Activated naive CD4-positive, alpha-beta T cell treated with anti-CD3 and anti-CD28 coated beads, Interleukin-2, amount 50 U/mL, for 16 hours (primary cell): ENCODE data around the gene ICA1.
"Not testable (repeated sequence)": the region's sequence is repeated elsewhere in the genome, so short reads cannot be mapped to it uniquely, and the experiment has no call there.

Experiments used
- DNase-seq: peaks from one replicate; pipeline ENCODE4 v3.0.0-alpha.2; 2020

Gene ICA1

GRCh38 chr7:8260871-8261694 is 884 bp downstream of the ICA1 start:
- DNase-seq: no peak

- DNase-seq: no peak
These were observed 2.3 kb downstream of the ICA1 start for GRCh38 chr7:8259586-8260222.

GRCh38 chr7:8258734-8259133 is 3.2 kb downstream of the ICA1 start:
- DNase-seq: no peak

- no peak for DNase-seq
These were observed 3.8 kb downstream of the ICA1 start for GRCh38 chr7:8258166-8258565.

GRCh38 chr7:8255680-8256655 is 6.0 kb downstream of the ICA1 start:
- DNase-seq: no peak

DNA sequence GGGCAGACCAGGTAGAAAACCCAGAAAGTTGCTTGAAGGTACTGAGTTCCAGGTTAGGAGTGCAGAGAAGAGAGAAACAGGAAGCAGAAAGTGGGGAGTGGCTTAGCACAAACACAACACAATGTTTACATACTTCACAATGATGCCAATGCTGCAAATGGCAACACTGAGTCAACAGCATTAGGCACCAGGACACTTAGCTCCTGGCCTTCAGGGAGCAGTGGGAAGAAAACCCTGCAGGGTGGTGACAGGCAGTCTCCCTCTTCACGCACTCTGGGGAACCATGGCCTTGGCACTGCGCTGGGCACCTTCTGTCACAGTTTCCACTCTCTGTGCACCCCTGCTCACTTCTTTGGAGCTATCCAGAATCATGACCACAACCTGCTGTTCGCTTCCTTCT is 7.3 kb downstream of the ICA1 start:
- DNase-seq: no peak

DNA sequence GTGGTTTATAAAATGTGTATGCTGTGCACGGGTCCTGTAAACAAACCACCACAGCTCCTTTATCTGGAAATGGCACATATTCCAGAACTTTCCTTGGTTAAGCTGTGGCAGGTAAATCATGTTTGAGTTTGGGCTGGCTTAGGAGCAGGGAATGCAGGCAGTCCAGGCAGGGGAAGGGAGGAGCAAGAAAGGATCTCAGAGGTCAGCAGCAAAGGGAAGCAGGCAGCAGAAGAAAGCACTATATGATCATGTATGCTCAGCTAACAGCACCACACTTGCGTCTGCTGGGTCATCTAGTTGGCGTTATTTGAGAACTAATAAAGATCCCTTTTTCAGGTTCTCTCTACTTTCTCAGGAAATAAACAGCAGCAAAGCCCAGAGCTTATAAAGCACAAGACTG is 7.8 kb downstream of the ICA1 start:
- DNase-seq: no peak

DNA sequence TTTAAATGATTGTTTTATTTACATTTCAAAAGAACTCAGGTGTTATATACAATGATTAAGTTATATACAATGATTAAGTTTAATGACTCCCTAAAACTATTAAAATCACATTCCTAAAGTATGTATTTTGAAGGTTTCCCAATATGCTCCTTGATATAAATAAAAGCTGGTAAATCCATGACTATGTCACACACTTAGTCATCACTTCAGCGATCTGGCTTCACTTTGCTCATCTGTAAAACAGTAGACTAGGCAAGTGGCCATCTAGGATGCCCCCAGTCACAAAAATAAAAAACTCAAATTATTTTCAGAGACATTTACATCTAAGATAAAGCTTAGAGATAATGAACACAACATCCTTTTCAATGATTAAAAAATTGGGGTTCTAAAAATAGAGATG is 10.8 kb downstream of the ICA1 start:
- DNase-seq: no peak

GRCh38 chr7:8250547-8250946 is 11.4 kb downstream of the ICA1 start:
- no peak for DNase-seq

DNA sequence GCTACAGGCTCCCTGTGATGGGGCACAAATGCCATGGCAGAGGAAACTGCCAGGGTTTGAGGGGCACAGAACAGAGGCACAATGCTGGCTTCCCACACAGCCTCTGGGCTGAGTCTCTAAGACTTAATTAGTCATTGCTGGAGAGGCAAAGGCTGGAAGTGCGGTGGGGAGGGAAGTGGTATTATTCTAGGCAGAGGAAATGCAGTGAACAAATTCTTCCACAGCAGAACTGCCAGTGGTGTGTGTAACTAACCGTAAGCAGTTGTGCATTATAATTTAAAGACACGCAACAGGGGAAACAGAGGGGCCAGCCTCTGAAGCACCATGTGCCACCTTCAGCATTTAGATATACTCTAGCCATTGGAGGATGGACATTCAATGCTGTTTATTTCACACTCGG is 12.8 kb downstream of the ICA1 start:
- no peak for DNase-seq

- DNase-seq: no peak
These were observed 15.9 kb downstream of the ICA1 start for GRCh38 chr7:8246020-8246419.

- not testable (repeated sequence) for DNase-seq
These were observed 16.9 kb downstream of the ICA1 start for GRCh38 chr7:8245032-8245431.

DNA sequence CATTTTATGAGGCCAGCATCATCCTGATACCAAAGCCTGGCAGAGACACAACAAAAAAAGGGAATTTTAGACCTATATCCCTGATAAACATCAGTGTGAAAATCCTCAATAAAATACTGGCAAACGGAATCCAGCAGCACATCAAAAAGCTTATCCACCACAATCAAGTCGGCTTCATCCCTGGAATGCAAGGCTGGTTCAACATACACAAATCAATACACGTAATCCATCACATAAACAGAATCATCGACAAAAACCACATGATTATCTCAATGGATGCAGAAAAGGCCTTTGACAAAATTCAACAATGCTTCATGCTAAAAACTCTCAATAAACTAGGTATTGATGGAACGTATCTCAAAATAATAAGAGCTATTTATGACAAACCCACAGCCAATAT is 18.9 kb downstream of the ICA1 start:
- not testable (repeated sequence) for DNase-seq

DNA sequence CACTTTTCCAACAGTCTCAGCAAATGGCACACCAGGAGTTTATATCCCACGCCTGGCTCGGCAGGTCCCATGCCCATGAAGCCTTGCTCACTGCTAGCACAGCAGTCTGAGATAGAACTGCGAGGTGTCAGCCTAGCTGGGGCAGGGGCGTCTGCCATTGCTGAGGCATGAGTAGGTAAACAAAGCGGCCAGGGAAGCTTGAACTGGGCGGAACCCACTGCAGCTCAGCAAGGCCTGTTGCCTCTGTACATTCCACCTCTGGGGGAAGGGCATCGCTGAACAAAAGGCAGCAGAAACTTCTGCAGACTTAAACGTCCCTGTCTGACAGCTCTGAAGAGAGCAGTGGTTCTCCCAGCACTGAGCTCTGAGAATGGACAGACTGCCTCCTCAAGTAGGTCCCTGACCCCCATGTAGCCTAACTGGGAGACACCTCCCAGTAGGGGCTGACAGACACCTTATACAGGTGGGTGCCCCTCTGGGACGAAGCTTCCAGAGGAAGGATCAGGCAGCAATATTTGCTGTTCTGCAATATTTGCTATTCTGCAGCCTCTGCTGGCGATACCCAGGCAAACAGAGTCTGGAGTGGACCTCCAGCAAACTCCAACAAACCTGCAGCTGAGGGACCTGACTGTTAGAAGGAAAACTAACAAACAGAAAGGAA is 22.1 kb downstream of the ICA1 start:
- not testable (repeated sequence) for DNase-seq

DNA sequence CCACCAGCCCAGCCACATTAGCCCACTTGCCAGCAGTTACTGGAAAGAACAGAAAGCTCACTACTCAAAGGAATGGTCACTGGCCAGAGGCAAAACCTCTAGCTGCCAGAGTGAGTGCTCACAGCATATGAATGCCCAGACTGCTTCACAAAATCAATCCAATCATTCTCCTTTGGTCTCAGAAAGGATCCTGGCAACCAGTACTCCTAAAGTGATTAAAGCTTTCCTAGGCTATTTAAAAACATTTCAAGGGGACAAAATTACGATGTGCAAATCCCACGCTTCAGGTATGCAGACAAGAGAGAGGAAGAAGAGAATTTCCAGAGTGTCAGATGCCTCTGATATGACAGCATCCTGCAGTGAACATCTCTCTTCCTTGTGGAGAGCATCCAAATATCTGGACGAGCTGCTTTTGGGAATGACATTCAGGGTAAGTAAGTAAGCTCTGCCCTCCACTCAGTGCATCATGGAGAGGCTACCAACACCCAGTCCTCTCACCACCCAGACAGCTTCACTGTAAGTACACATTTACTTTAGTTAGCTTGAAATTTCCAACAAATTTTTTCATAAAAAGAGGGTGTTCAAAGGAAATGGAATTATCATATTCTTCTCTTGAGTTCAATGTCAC is 25.1 kb downstream of the ICA1 start:
- DNase-seq: no peak

DNA sequence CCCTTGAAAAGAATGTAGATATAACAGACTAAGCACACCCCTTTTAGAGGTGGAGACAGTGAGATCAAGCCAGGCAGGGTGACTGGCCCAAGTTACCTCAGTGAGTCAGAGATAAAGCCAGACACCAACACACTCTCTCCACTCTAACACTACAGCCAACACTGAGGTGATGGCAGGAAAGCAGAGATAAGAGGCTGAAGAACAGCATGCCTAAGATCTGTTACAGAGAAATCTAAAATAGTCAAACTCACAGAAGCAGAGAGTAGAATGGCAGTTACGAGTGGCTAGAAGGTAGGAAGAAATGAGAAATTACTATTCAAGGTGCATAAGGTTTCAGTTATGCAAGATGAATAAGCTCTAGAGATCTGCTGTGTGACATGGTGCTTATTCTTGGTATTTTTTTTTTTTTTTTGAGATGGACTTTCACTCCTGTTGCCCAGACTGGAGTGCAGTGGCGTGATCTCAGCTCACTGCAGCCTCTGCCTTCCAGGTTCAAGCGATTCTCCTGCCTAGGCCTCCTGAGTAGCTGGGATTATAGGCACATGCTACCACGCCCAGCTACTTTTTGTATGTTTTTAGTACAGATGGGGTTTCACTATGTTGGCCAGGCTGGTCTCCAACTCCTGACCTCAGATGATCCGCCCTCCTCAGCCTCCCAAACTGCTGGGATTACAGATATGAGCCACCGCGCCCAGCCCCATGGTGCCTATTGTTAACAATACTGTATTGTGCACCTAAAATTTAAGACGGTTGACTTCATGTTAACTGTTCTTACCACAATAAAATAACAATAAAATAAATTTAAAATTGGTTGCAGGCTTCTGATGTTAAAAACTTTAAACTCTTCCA is 28.7 kb downstream of the ICA1 start:
- no peak for DNase-seq

- no peak for DNase-seq
These were observed 32.0 kb downstream of the ICA1 start for GRCh38 chr7:8229927-8230326.

DNA sequence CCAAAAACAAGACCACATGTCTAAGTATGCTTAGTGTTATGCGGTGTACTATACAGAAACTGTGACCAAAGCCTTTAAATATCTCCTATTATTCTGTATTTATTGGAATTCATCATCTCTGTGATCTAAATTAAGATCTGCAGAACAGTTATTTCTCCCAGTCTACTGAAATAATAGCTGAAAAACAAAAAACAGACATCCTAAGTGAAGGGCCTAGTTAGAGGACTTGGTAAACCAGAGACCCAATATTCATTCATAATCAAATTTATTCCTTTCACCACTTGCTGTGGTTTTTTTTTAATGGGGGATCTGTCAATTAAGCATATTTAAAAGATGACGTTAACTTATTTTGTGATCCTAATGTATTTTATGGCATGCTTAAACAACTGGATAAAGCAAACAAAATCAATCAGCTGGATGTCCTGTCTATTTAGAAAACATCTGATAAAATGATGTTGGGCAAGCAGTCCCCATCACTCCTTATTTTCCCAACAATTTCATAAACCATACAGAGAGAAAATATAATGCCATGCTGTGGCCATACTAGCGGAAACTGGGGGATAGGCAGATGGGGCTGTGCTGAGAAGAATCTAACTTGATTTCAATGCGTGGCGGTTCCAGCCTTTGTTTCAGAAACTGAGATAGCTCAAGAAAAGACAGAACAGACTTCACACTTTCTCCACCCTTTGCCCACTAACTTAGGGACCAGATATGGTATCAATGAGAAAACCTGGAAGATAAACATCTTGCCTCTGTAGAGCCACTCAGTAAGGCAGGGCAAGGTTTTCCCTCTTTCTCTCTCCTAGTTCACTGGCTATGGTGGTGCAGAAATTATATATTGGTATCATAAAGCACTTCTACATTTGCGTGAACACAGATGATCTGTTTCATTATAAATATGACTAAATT is 32.9 kb downstream of the ICA1 start:
- no peak for DNase-seq

- DNase-seq: no peak
These were observed 33.9 kb downstream of the ICA1 start for GRCh38 chr7:8228068-8228467.

GRCh38 chr7:8227261-8227660 is 34.7 kb downstream of the ICA1 start:
- no peak for DNase-seq
